Nephron (organoid): Measurements from ENCODE around the gene SBF2.

ENCODE experiments used
- H3K27ac Mint-ChIP-seq, 3 experiments: 2 replicates each; pipeline ENCODE4 v1.8.0; 2020; ENCODE audit warnings: mixed read lengths in 3 of 3, mild to moderate bottlenecking in 2 of 3, moderate library complexity in 1 of 3
- H3K27me3 Mint-ChIP-seq: 2 replicates; pipeline ENCODE4 v1.8.0; 2021; ENCODE audit warnings: low read depth, mild to moderate bottlenecking, moderate library complexity, mixed read lengths
- H3K36me3 Mint-ChIP-seq: 2 replicates; pipeline ENCODE4 v1.8.0; 2020; ENCODE audit warnings: low read depth, mixed read lengths
- H3K4me1 Mint-ChIP-seq: 2 replicates; pipeline ENCODE4 v1.8.0; 2020; ENCODE audit warnings: mixed read lengths
- H3K4me3 Mint-ChIP-seq, 3 experiments: 2 replicates each; pipeline ENCODE4 v1.8.0; 2020; ENCODE audit warnings: mild to moderate bottlenecking in 3 of 3, mixed read lengths in 3 of 3, moderate library complexity in 2 of 3
- H3K9me3 Mint-ChIP-seq: 2 replicates; pipeline ENCODE4 v1.8.0; 2020; ENCODE audit warnings: mixed read lengths
- CTCF ChIP-seq, 3 experiments: fragments of 200-600 bp; sonication (generic); IDR thresholded peaks; one replicate each; pipeline ENCODE4 v1.5.0; 2021; ENCODE audit warnings: antibody characterized with exemption in 3 of 3; ENCODE audit not compliant: unreplicated experiment in 3 of 3

The SBF2 gene

DNA sequence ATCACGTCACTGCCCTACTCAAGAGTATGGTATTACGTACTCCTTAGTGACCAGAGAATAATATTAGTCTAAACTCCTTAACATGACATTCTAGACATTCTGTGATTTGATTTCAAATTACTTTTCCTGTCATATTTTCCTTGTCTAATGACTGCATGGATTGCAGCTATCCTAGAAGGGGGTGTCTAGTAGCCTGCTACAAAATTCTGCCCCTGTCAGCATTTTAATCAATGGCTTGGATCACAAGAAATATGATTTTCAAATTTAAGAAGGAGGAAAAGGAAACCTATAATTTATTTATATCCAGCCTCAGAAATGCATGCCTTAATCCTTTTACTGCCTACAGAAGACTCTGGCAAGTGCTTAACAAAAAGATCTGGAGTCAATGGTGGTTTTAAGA lies 413.4 kb downstream of the SBF2 start:
- Mint-ChIP-seq H3K4me3 (no peak overlapping the region), H3K9me3 (peaks cover 3% of the 10 kb centered on the region), H3K4me1 (peaks cover 39% of the 10 kb centered on the region), H3K27ac (peak overlapping the region; percentile 16 to 79 (median 49)), H3K36me3 (peaks cover 20% of the 10 kb centered on the region), H3K27me3 (no peaks in the 10 kb centered on the region)
- no peak for TF ChIP-seq CTCF (IDR thresholded peaks at IDR 0.05; ENCODE audit: unreplicated experiment in 3 of 3)

DNA sequence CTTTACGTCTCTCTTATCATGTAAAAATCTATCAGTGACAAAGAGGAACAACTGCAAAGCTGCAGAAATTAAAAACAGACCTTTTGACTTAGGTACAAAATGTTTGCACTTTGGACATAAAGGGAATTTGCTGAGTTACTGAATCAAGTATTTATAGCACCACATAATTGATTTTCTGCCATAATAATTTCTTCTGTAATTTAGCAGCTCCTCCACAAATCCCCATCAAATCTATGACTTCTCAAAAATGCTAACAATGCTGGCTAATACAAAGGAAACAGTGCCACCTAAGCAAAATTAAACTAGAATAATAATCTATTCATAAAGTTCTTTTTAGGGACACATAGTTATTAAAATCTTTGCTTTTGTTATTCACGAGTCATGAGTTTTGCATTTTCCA lies 415.1 kb downstream of the SBF2 start:
- H3K4me3 Mint-ChIP-seq: no peak overlapping the region
- H3K27ac Mint-ChIP-seq: peak overlapping the region in 1 of 3 experiments; percentile 16
- peaks cover 3% of the 10 kb centered on the region for H3K9me3 Mint-ChIP-seq
- H3K27me3 Mint-ChIP-seq: no peaks in the 10 kb centered on the region
- peaks cover 24% of the 10 kb centered on the region for H3K36me3 Mint-ChIP-seq
- no peak for TF ChIP-seq CTCF (IDR thresholded peaks at IDR 0.05; ENCODE audit: unreplicated experiment in 3 of 3)
- peaks cover 51% of the 10 kb centered on the region for H3K4me1 Mint-ChIP-seq

- no peak for TF ChIP-seq CTCF (IDR thresholded peaks at IDR 0.05; ENCODE audit: unreplicated experiment in 3 of 3)
- Mint-ChIP-seq H3K27ac (peak overlapping the region; percentile 83 to 93 (median 88)), H3K4me3 (no peak overlapping the region), H3K4me1 (peaks cover 43% of the 10 kb centered on the region), H3K27me3 (no peaks in the 10 kb centered on the region), H3K36me3 (peaks cover 31% of the 10 kb centered on the region), H3K9me3 (peaks cover 12% of the 10 kb centered on the region)
These were observed 417.7 kb downstream of the SBF2 start for GRCh38 chr11:9876331-9876730.

GRCh38 chr11:9875862-9876261 lies 418.2 kb downstream of the SBF2 start:
- peaks cover 39% of the 10 kb centered on the region for H3K4me1 Mint-ChIP-seq
- H3K27ac Mint-ChIP-seq: peak overlapping the region; percentile 83 to 93 (median 88)
- H3K36me3 Mint-ChIP-seq: peaks cover 36% of the 10 kb centered on the region
- H3K4me3 Mint-ChIP-seq: no peak overlapping the region
- H3K9me3 Mint-ChIP-seq: peaks cover 16% of the 10 kb centered on the region
- TF ChIP-seq CTCF (IDR thresholded peaks at IDR 0.05; ENCODE audit: unreplicated experiment in 3 of 3): no peak
- no peaks in the 10 kb centered on the region for H3K27me3 Mint-ChIP-seq

- peak overlapping the region; percentile 83 to 93 (median 88) for H3K27ac Mint-ChIP-seq
- TF ChIP-seq CTCF (IDR thresholded peaks at IDR 0.05; ENCODE audit: unreplicated experiment in 3 of 3): no peak
- peaks cover 41% of the 10 kb centered on the region for H3K36me3 Mint-ChIP-seq
- H3K4me3 Mint-ChIP-seq: peak overlapping the region in 1 of 3 experiments; percentile 0
- H3K27me3 Mint-ChIP-seq: no peaks in the 10 kb centered on the region
- peaks cover 17% of the 10 kb centered on the region for H3K9me3 Mint-ChIP-seq
- peaks cover 34% of the 10 kb centered on the region for H3K4me1 Mint-ChIP-seq
These were observed 418.6 kb downstream of the SBF2 start for GRCh38 chr11:9875399-9875798.

DNA sequence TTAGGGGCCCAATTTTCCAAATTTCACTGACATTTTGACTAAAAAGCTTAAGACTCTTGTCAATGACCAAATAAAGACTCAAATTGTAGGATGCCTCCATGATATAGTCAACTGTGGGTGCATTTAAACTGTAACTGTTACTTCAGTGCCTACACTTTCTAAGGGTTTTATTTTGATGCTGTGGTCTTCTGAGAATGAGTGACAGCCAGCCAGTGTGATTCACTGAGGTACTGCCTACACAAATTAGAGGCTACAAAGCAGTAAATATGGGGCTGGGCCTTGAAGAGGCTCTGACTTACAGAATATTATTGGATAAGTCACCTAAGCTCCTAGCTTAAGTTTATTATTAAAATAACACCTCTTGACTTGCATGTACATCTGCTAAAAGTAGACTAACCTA lies 419.6 kb downstream of the SBF2 start:
- Mint-ChIP-seq H3K36me3 (peaks cover 50% of the 10 kb centered on the region), H3K4me3 (no peak overlapping the region)

More for the DNA sequence above, 419.6 kb downstream of the SBF2 start:
- no peak for TF ChIP-seq CTCF (IDR thresholded peaks at IDR 0.05; ENCODE audit: unreplicated experiment in 3 of 3)
- Mint-ChIP-seq H3K4me1 (peaks cover 30% of the 10 kb centered on the region), H3K27ac (peak overlapping the region; percentile 83 to 93 (median 88)), H3K27me3 (no peaks in the 10 kb centered on the region), H3K9me3 (peaks cover 26% of the 10 kb centered on the region)
